Measurements from ENCODE around the gene PGM1. TPM values are rescaled to one million over a fixed set of nuclear protein-coding genes. Genes with fewer than 3 reads are reported as not detected.

Gene PGM1
- polyA plus RNA-seq, 3 donors, result 8.2 to 39.8 (median 28.7) TPM

DNA sequence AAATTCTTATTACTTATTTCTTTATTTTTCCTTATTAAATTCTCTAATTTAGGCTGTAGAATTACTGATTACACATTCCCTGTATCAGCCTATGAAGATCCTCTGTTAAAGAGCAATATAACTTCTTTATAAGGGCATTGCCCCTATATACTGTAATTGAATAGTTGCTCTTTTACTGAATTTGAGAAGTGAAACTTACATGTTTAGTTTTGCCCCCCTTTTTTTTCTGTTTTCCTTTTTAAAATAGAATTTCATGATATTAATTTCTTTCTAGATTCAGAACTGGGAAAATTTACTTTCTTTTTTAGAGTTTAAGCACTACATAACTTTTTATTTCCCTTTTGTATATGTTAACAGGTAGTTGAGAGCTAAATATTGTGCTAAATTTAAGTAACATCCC is 29.5 kb upstream of the PGM1 start:
- Mint-ChIP-seq H3K9me3 (no peaks in the 10 kb centered on the region), H3K27me3 (ENCODE audit: low read depth in 3 of 3) (peaks cover 0 to 1% (median 0%) of the 10 kb centered on the region in 3 donors), H3K4me1 (no peaks in the 10 kb centered on the region), H3K4me3 (no peak overlapping the region), H3K27ac (no peak overlapping the region), H3K36me3 (peaks cover 4% of the 10 kb centered on the region in 2 donors)
- H3K27ac ChIP-seq (ENCODE audit: low read depth in 1 of 2, low read length in 2 of 2), result no peak overlapping the region
- no peak for DNase-seq
- H3K79me2 ChIP-seq (ENCODE audit: insufficient read depth, low read length), result no peaks in the 10 kb centered on the region
- TF ChIP-seq, protein P1, sequence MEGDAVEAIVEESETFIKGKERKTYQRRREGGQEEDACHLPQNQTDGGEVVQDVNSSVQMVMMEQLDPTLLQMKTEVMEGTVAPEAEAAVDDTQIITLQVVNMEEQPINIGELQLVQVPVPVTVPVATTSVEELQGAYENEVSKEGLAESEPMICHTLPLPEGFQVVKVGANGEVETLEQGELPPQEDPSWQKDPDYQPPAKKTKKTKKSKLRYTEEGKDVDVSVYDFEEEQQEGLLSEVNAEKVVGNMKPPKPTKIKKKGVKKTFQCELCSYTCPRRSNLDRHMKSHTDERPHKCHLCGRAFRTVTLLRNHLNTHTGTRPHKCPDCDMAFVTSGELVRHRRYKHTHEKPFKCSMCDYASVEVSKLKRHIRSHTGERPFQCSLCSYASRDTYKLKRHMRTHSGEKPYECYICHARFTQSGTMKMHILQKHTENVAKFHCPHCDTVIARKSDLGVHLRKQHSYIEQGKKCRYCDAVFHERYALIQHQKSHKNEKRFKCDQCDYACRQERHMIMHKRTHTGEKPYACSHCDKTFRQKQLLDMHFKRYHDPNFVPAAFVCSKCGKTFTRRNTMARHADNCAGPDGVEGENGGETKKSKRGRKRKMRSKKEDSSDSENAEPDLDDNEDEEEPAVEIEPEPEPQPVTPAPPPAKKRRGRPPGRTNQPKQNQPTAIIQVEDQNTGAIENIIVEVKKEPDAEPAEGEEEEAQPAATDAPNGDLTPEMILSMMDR (IDR thresholded peaks at IDR 0.05), result no peak
- no peak overlapping the region for H3K9ac ChIP-seq (ENCODE audit: insufficient read depth, low read length, poor library complexity, severe bottlenecking)
- H3K4me2 ChIP-seq (replicated peaks; ENCODE audit: extremely low read depth, low read length, poor library complexity, severe bottlenecking), result no peak overlapping the region
- no peaks in the 10 kb centered on the region for H3K36me3 ChIP-seq (replicated peaks in 1 of 2; ENCODE audit: control insufficient read depth in 1 of 2, insufficient read depth in 2 of 2, low read length in 2 of 2)
- no peak overlapping the region for H2AFZ ChIP-seq (ENCODE audit: insufficient read depth, low read depth, low read length, poor library complexity, severe bottlenecking)
- no peaks in the 10 kb centered on the region for H3K27me3 ChIP-seq (ENCODE audit: control insufficient read depth in 2 of 2, insufficient read depth in 2 of 2, low read length in 2 of 2)
- H3K4me3 ChIP-seq (replicated peaks in 1 of 3; ENCODE audit: low read depth in 2 of 3, low read length in 3 of 3), result no peak overlapping the region
- H3K4me1 ChIP-seq (ENCODE audit: control insufficient read depth in 1 of 2, insufficient read depth in 2 of 2, low read length in 2 of 2), result no peaks in the 10 kb centered on the region
- intact Hi-C loops (cut with micrococcal nuclease), result no loop called here
- H3K9me3 ChIP-seq (replicated peaks in 1 of 2; ENCODE audit: control insufficient read depth in 1 of 2, insufficient read depth in 1 of 2, low read length in 2 of 2), result no peaks in the 10 kb centered on the region
- no peaks in the 10 kb centered on the region for H4K20me1 ChIP-seq (ENCODE audit: insufficient read depth, low read length)

DNA sequence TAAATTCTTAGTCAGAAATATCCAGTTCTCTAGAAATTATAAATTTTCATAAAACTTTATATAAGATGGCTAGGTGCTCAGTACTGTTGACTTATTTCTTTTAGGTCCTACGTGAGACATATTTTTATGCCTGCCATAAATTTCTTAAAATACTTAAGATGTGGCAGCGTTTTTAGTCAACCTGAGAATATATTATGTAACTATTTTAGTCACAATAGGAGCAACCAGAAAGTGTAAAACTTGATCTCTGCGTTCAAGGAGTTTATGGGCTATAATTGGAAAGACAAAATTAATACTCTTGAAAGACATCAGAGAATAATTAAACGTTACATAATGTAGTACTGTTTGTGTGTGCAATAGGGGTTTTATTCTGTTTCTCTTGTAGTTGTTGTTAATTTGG is 24.1 kb upstream of the PGM1 start:
- Mint-ChIP-seq H3K4me1 (no peaks in the 10 kb centered on the region), H3K27me3 (ENCODE audit: low read depth in 3 of 3) (peaks cover 0 to 1% (median 0%) of the 10 kb centered on the region in 3 donors), H3K9me3 (no peaks in the 10 kb centered on the region), H3K36me3 (peaks cover 3 to 4% of the 10 kb centered on the region in 2 donors), H3K4me3 (no peak overlapping the region), H3K27ac (no peak overlapping the region)
- no peak overlapping the region for H3K9ac ChIP-seq (ENCODE audit: insufficient read depth, low read length, poor library complexity, severe bottlenecking)
- TF ChIP-seq, protein P1 (IDR thresholded peaks at IDR 0.05), result no peak
- H3K27me3 ChIP-seq (ENCODE audit: control insufficient read depth in 2 of 2, insufficient read depth in 2 of 2, low read length in 2 of 2), result no peaks in the 10 kb centered on the region
- H3K27ac ChIP-seq (ENCODE audit: low read depth in 1 of 2, low read length in 2 of 2), result no peak overlapping the region
- WGBS (ENCODE audit: insufficient coverage), result 100% methylated on average over 2 of the region's 4 CpGs
- intact Hi-C loops (cut with micrococcal nuclease), result no loop called here
- no peak for DNase-seq
- no peak overlapping the region for H2AFZ ChIP-seq (ENCODE audit: insufficient read depth, low read depth, low read length, poor library complexity, severe bottlenecking)
- no peaks in the 10 kb centered on the region for H3K79me2 ChIP-seq (ENCODE audit: insufficient read depth, low read length)
- H3K4me2 ChIP-seq (replicated peaks; ENCODE audit: extremely low read depth, low read length, poor library complexity, severe bottlenecking), result no peak overlapping the region
- H4K20me1 ChIP-seq (ENCODE audit: insufficient read depth, low read length), result no peaks in the 10 kb centered on the region
- H3K4me1 ChIP-seq (ENCODE audit: control insufficient read depth in 1 of 2, insufficient read depth in 2 of 2, low read length in 2 of 2), result no peaks in the 10 kb centered on the region
- H3K36me3 ChIP-seq (replicated peaks in 1 of 2; ENCODE audit: control insufficient read depth in 1 of 2, insufficient read depth in 2 of 2, low read length in 2 of 2), result no peaks in the 10 kb centered on the region
- H3K9me3 ChIP-seq (replicated peaks in 1 of 2; ENCODE audit: control insufficient read depth in 1 of 2, insufficient read depth in 1 of 2, low read length in 2 of 2), result no peaks in the 10 kb centered on the region
- no peak overlapping the region for H3K4me3 ChIP-seq (replicated peaks in 1 of 3; ENCODE audit: low read depth in 2 of 3, low read length in 3 of 3)

Data from CD14-positive monocyte (primary cell).